AG08396 (cell line): Measurements from ENCODE around the gene PRRX2.
A peak's percentile ranks its signal among the peaks of the same experiment; 100 is the strongest.

Source experiments
- DNase-seq: peaks from one replicate; pipeline ENCODE4 v3.0.0; 2012; ENCODE audit warnings: low spot score, mixed read lengths

PRRX2 gene

GRCh38 chr9:129665389-129665775 lies at the start of gene PRRX2:
Gene PRRX2 (plus strand): TSS chr9:129665647. CDS start chr9:129665868, 221 bp downstream.
- peak; percentile 90 for DNase-seq

- DNase-seq, result peak; percentile 85
Measured at GRCh38 chr9:129617167-129617566, 48.3 kb upstream of the PRRX2 start.

GRCh38 chr9:129619787-129620668 lies 45.4 kb upstream of the PRRX2 start:
- peak; percentile 70 for DNase-seq

- DNase-seq, result no peak
Measured at GRCh38 chr9:129620669-129621295, 44.7 kb upstream of the PRRX2 start, which contains the start of gene C9orf50. Gene C9orf50 (minus strand): TSS chr9:129621101. CDS start chr9:129620574, 527 bp downstream.

- no peak for DNase-seq
Measured at GRCh38 chr9:129623331-129623730, 42.1 kb upstream of the PRRX2 start.

GRCh38 chr9:129624168-129624759 lies 41.2 kb upstream of the PRRX2 start:
- DNase-seq, result peak; percentile 77

- no peak for DNase-seq
Measured at GRCh38 chr9:129624947-129625346, 40.5 kb upstream of the PRRX2 start.

GRCh38 chr9:129626079-129626624 lies 39.3 kb upstream of the PRRX2 start, which contains the start of gene NTMT1:
Gene NTMT1 (plus strand): TSS chr9:129626163. CDS start chr9:129632704, 6,541 bp downstream.
- DNase-seq, result peak; percentile 94

GRCh38 chr9:129626625-129627284 lies 38.7 kb upstream of the PRRX2 start:
- DNase-seq, result peak; percentile 78

GRCh38 chr9:129627556-129628440 lies 37.6 kb upstream of the PRRX2 start:
- DNase-seq, result no peak

GRCh38 chr9:129628709-129629108 lies 36.7 kb upstream of the PRRX2 start:
- no peak for DNase-seq

- no peak for DNase-seq
Measured at GRCh38 chr9:129629251-129629820, 36.1 kb upstream of the PRRX2 start.

- no peak for DNase-seq
Measured at GRCh38 chr9:129630967-129631673, 34.3 kb upstream of the PRRX2 start.

- no peak for DNase-seq
Measured at GRCh38 chr9:129631674-129632129, 33.7 kb upstream of the PRRX2 start.

- peak; percentile 47 for DNase-seq
Measured at GRCh38 chr9:129632460-129632859, 33.0 kb upstream of the PRRX2 start.

GRCh38 chr9:129633207-129633606 lies 32.2 kb upstream of the PRRX2 start:
- no peak for DNase-seq

- no peak for DNase-seq
Measured at GRCh38 chr9:129633848-129634247, 31.6 kb upstream of the PRRX2 start.

- no peak for DNase-seq
Measured at GRCh38 chr9:129635099-129636065, 30.1 kb upstream of the PRRX2 start.
